Measurements from ENCODE around the gene PIGX. TPM values are rescaled to one million over a fixed set of nuclear protein-coding genes. Genes with fewer than 3 reads are reported as not detected.

PIGX gene
- total RNA-seq, 6 donors from 2014 or later, result 9.4 to 19.5 (median 17.4) TPM

DNA sequence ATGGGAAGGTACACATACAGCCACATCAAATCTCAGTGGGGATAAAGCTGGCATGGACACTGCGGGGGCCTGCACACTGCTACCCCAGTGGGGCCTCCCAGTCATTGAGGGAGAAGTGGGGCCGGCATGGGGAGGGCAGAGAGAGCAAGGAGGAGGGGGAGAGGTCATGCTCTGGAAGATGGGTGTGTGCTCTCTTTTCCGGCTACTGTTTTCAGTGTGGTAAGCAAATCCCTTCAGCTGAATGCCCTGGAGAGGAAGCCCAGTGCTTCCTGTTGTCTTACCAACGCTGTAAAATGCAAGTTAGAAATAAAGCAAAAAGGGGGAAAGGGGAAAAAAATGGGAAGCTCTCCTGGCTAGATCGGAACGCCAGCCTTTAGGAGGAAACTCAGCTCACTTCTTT lies 41.8 kb upstream of the PIGX start:
- Histone ChIP-seq H3K36me3 (no peaks in the 10 kb centered on the region), H3K9me3 (no peaks in the 10 kb centered on the region), H3K4me1 (peaks cover 6 to 9% (median 6%) of the 10 kb centered on the region in 4 donors), H3K27ac (peak overlapping the region in 3 of 4 donors; percentile 52 to 71 (median 60)), H3K27me3 (no peaks in the 10 kb centered on the region), H3K4me3 (peak overlapping the region in 2 of 4 donors; percentile 8 to 13)
- 17 to 27% methylated on average over 6 of the region's 6 CpGs for WGBS, 2 donors
- ATAC-seq (ENCODE audit: low FRiP score in 2 of 2) (peak; percentile 59 to 76), DNase-seq (peak in 1 of 2 donors; percentile 38)
- TF ChIP-seq POLR2A (IDR thresholded peaks at IDR 0.05), result no peak
- TF ChIP-seq, protein P1, sequence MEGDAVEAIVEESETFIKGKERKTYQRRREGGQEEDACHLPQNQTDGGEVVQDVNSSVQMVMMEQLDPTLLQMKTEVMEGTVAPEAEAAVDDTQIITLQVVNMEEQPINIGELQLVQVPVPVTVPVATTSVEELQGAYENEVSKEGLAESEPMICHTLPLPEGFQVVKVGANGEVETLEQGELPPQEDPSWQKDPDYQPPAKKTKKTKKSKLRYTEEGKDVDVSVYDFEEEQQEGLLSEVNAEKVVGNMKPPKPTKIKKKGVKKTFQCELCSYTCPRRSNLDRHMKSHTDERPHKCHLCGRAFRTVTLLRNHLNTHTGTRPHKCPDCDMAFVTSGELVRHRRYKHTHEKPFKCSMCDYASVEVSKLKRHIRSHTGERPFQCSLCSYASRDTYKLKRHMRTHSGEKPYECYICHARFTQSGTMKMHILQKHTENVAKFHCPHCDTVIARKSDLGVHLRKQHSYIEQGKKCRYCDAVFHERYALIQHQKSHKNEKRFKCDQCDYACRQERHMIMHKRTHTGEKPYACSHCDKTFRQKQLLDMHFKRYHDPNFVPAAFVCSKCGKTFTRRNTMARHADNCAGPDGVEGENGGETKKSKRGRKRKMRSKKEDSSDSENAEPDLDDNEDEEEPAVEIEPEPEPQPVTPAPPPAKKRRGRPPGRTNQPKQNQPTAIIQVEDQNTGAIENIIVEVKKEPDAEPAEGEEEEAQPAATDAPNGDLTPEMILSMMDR (IDR thresholded peaks at IDR 0.05), result peak in 1 of 6 experiments; percentile 7

DNA sequence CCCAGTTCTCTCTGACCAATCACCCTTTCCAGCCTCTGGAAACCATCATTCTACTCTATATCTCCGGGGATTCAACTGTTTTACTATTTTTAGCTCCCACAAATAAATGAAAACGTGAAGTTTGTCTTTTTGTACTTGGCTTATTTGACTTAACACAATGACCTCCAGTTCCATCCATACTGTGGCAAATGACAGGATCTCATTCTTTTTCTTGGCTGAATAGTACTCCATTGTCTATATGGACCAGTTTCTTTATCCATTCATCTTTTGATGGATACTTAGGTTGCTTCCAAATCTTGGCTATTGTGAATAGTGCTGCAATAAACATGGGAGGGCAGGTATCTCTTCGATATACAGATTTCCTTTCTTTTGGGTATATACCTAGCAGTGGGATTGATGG lies 38.5 kb upstream of the PIGX start:
- no peaks in the 10 kb centered on the region for H3K27me3 ChIP-seq
- TF ChIP-seq EP300 (IDR thresholded peaks at IDR 0.05) (no peak), POLR2AphosphoS5 (IDR thresholded peaks at IDR 0.05) (no peak), POLR2A (IDR thresholded peaks at IDR 0.05) (no peak)
- ATAC-seq (ENCODE audit: low FRiP score in 2 of 2) (no peak), DNase-seq (no peak)
- H3K4me1 ChIP-seq, result peaks cover 9 to 22% (median 16%) of the 10 kb centered on the region in 4 donors
- 88 to 90% methylated on average over 3 of the region's 3 CpGs for WGBS, 2 donors
- H3K9me3 ChIP-seq, result no peaks in the 10 kb centered on the region
- H3K4me3 ChIP-seq, result no peak overlapping the region
- no peaks in the 10 kb centered on the region for H3K36me3 ChIP-seq
- no peak overlapping the region for H3K27ac ChIP-seq

DNA sequence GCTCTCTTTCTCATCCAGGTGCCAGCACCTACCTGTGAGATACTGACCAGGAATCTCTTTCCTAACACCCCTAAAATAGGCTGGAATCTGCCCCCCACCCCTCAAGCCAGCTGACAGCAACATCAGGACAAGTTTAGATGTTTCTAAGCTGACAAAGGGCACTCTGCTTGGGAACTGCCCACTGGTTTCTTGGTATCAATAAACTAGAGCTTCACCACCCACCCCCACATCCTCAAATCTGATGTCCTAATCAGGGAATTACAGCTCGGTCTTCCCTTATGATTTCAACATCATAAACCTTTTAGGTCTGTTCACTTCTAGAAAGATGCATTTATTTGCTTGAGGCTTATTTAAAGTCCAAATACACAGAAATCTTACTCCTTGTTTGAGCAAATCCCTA lies 34.8 kb upstream of the PIGX start:
- H3K27ac ChIP-seq, result peak overlapping the region in 2 of 4 donors; percentile 44 to 74
- WGBS, 2 donors, result 21 to 28% methylated on average over 1 of the region's 1 CpG
- H3K4me1 ChIP-seq, result peaks cover 0 to 16% (median 10%) of the 10 kb centered on the region in 4 donors
- no peak for TF ChIP-seq EP300 (IDR thresholded peaks at IDR 0.05)
- TF ChIP-seq, protein P1 (IDR thresholded peaks at IDR 0.05), result no peak
- no peak for TF ChIP-seq POLR2A (IDR thresholded peaks at IDR 0.05)
- TF ChIP-seq POLR2AphosphoS5 (IDR thresholded peaks at IDR 0.05), result no peak
- H3K4me3 ChIP-seq, result no peak overlapping the region
- DNase-seq (no peak), ATAC-seq (ENCODE audit: low FRiP score in 2 of 2) (no peak)
- H3K36me3 ChIP-seq, result no peaks in the 10 kb centered on the region
- no peaks in the 10 kb centered on the region for H3K27me3 ChIP-seq
- H3K9me3 ChIP-seq, result no peaks in the 10 kb centered on the region

DNA sequence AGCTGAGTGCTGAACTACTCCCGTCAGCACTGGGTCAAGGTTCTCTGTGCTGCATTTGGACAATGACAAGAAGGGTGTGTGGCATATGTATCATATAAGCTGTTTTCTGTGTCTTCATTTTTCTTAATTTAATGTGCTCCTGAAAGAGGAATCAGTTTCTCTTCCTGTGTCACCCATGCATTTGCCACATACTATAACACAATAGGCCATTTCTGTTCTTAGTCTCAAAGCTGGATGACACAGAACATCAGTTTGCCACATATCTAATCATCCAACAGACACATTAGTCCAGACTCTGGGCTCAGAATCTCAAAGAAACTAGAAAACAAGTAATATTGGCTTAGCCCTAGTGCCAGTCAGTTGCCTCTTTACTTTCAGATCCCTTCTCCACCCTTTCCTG lies 34.2 kb upstream of the PIGX start:
- no peaks in the 10 kb centered on the region for H3K27me3 ChIP-seq
- peaks cover 0 to 16% (median 10%) of the 10 kb centered on the region in 4 donors for H3K4me1 ChIP-seq
- no peak overlapping the region for H3K4me3 ChIP-seq
- no peaks in the 10 kb centered on the region for H3K9me3 ChIP-seq
- no peak for DNase-seq
- TF ChIP-seq EP300 (IDR thresholded peaks at IDR 0.05) (no peak), POLR2AphosphoS5 (IDR thresholded peaks at IDR 0.05) (no peak), POLR2A (IDR thresholded peaks at IDR 0.05) (no peak)
- TF ChIP-seq, protein P1 (IDR thresholded peaks at IDR 0.05), result no peak
- peak overlapping the region in 2 of 4 donors; percentile 44 to 74 for H3K27ac ChIP-seq
- no peak for ATAC-seq (ENCODE audit: low FRiP score in 2 of 2)
- WGBS, 2 donors, result 44 to 65% methylated on average over 1 of the region's 1 CpG
- no peaks in the 10 kb centered on the region for H3K36me3 ChIP-seq

DNA sequence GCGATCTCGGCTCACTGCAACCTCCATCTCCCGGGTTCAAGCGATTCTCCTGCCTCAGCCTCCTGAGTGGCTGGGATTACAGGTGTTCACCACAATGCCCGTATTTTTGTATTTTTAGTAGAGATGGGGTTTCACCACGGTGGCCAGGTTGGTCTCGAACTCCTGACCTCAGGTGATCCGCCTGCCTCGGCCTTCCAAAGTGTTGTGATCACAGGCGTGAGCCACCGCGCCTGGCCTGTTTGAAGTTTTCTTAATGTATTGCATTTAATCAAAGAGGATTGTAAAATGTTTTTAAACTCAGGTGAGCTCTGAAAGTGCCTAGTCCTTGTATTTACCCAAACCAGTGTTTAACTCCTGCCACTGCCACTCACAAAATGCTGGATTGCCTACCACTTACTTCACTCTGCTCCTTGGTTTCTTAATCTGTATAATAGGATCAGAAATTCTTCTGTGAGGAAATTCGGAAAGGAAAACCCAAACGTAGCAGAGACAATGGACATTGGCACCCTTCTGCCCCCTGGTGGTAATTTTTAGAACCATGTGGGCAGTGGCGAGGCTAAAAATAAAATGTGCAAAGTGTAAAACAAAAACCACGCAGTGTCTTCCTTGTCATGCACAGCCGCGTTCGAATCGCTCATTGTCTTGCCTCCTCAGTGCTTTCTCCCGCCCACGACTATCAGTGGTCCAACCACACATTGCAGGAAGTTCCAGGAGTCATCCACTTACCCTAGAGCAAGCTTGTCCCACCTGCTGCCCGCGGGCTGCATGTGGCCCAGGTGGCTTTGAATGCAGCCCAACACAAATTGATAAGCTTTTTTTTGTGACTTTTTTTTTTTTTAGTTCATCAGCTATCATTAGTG lies 27.4 kb upstream of the PIGX start:
- peak in 1 of 2 donors; percentile 67 for DNase-seq
- 37 to 38% methylated on average over 22 to 24 of the region's 24 CpGs for WGBS, 2 donors
- peak overlapping the region in 1 of 4 donors; percentile 12 for H3K4me3 ChIP-seq
- H3K27ac ChIP-seq, result peak overlapping the region in 2 of 4 donors; percentile 29 to 70
- H3K9me3 ChIP-seq, result no peaks in the 10 kb centered on the region
- ATAC-seq (ENCODE audit: low FRiP score in 2 of 2), result peak; percentile 69 to 81
- TF ChIP-seq, protein P1 (IDR thresholded peaks at IDR 0.05), result peak; percentile 85 to 93 (median 88)
- TF ChIP-seq POLR2AphosphoS5 (IDR thresholded peaks at IDR 0.05), result no peak
- TF ChIP-seq EP300 (IDR thresholded peaks at IDR 0.05), result no peak
- no peak for TF ChIP-seq POLR2A (IDR thresholded peaks at IDR 0.05)
- no peaks in the 10 kb centered on the region for H3K27me3 ChIP-seq
- H3K4me1 ChIP-seq, result peaks cover 14 to 26% (median 15%) of the 10 kb centered on the region in 4 donors
- H3K36me3 ChIP-seq, result no peaks in the 10 kb centered on the region

All from upper lobe of left lung (tissue), 6 donors.